Thyroid gland (tissue), 4 donors: Measurements from ENCODE around the gene GCNT2.

Experiments used
- POLR2A ChIP-seq, 2 donors: fragments of 450-650 bp; IDR thresholded peaks; one replicate each; pipeline ENCODE4 v1.6.1; 2017; ENCODE audit warnings: antibody characterized with exemption in 2 of 2, mild to moderate bottlenecking in 2 of 2, moderate library complexity in 1 of 2
- TF ChIP-seq, protein P1 (sequence below), 6 experiments: fragments of 200-600 bp in 3 of 6; fragments of 450-650 bp in 3 of 6; sonication (generic) in 3 of 6; IDR thresholded peaks; one replicate each; pipeline ENCODE4 v1.5.1; 2016 to 2019; ENCODE audit warnings: antibody characterized with exemption in 6 of 6, mild to moderate bottlenecking in 2 of 6, inconsistent platforms in 1 of 6, moderate library complexity in 1 of 6

- TF ChIP-seq POLR2A (IDR thresholded peaks at IDR 0.05) = no peak
- TF ChIP-seq, protein P1, sequence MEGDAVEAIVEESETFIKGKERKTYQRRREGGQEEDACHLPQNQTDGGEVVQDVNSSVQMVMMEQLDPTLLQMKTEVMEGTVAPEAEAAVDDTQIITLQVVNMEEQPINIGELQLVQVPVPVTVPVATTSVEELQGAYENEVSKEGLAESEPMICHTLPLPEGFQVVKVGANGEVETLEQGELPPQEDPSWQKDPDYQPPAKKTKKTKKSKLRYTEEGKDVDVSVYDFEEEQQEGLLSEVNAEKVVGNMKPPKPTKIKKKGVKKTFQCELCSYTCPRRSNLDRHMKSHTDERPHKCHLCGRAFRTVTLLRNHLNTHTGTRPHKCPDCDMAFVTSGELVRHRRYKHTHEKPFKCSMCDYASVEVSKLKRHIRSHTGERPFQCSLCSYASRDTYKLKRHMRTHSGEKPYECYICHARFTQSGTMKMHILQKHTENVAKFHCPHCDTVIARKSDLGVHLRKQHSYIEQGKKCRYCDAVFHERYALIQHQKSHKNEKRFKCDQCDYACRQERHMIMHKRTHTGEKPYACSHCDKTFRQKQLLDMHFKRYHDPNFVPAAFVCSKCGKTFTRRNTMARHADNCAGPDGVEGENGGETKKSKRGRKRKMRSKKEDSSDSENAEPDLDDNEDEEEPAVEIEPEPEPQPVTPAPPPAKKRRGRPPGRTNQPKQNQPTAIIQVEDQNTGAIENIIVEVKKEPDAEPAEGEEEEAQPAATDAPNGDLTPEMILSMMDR (IDR thresholded peaks at IDR 0.05) = no peak
Observed at GRCh38 chr6:10531503-10531902, 10.4 kb downstream of the GCNT2 start.
